Ascending aorta (tissue), 2 donors: ENCODE data around the gene CHST14. TPM values are rescaled to one million over a fixed set of nuclear protein-coding genes. Genes with fewer than 3 reads are reported as not detected.

Experiments used
- DNase-seq, 2 donors: peaks; one replicate each; pipeline ENCODE4 v3.0.0-alpha.2; 2019; ENCODE audit warnings: low spot score in 2 of 2
- H3K27ac ChIP-seq, 2 donors: fragments of 200-600 bp; sonication (generic); one replicate each; pipeline ENCODE4 v1.5.1; 2016 to 2017; ENCODE audit warnings: mild to moderate bottlenecking in 1 of 2
- H3K27me3 ChIP-seq: fragments of 200-600 bp; sonication (generic); one replicate; pipeline ENCODE4 v1.5.1; 2017
- H3K36me3 ChIP-seq, 2 donors: fragments of 200-600 bp; sonication (generic); one replicate each; pipeline ENCODE4 v1.5.1; 2016
- H3K4me1 ChIP-seq, 2 donors: fragments of 200-600 bp; sonication (generic); one replicate each; pipeline ENCODE4 v1.5.1; 2016 to 2017; ENCODE audit warnings: mild to moderate bottlenecking in 1 of 2
- H3K4me3 ChIP-seq, 2 donors: fragments of 200-600 bp; sonication (generic); one replicate each; pipeline ENCODE4 v1.5.1; 2016 to 2017; ENCODE audit warnings: mild to moderate bottlenecking in 1 of 2
- H3K9me3 ChIP-seq, 2 donors: fragments of 200-600 bp; sonication (generic); one replicate each; pipeline ENCODE4 v1.5.1; 2016
- CTCF ChIP-seq, 3 experiments: fragments of 200-600 bp in 2 of 3; fragments of 450-650 bp in 1 of 3; sonication (generic) in 2 of 3; IDR thresholded peaks; one replicate each; pipeline ENCODE4 v1.5.1; 2016 to 2019; ENCODE audit warnings: antibody characterized with exemption in 3 of 3, mild to moderate bottlenecking in 1 of 3, moderate library complexity in 1 of 3
- intact Hi-C: fragments of 100-400 bp; cut with DNase I; formaldehyde crosslinking; loops from one replicate; pipeline ENCODE4 v1.15.1; 2023
- total RNA-seq: library from RNA; depleted of rRNA; stranded (reverse); fragments of >200 nt; gene quantifications from one replicate; pipeline ENCODE4 v1.1.0, GENCODE V29; 2016

Gene CHST14
- total RNA-seq, 1 donor from 2014 or later = 22.0 TPM

- Histone ChIP-seq H3K36me3 (no peaks in the 10 kb centered on the region), H3K4me3 (peak overlapping the region; percentile 95 to 97), H3K27me3 (peaks cover 13% of the 10 kb centered on the region), H3K4me1 (peaks cover 13 to 29% of the 10 kb centered on the region in 2 donors), H3K9me3 (no peaks in the 10 kb centered on the region), H3K27ac (no peak overlapping the region)
- TF ChIP-seq CTCF (IDR thresholded peaks at IDR 0.05) = peak in 1 of 3 experiments; percentile 34
- DNase-seq = peak in 1 of 2 donors; percentile 71
- intact Hi-C loops = loop anchor here (1.0 to 10.0 kb wide), 7 partner anchors 31 to 335 kb away; partner anchors contain the start of genes BMF, CCDC32, KNL1 and RAD51
Observed at GRCh38 chr15:40439960-40440742, 30.6 kb upstream of the CHST14 start.

- peak within 1 kb of the TSS; percentile 31 to 75 for H3K27ac ChIP-seq
- peak in 1 of 3 experiments; percentile 28 for TF ChIP-seq CTCF (IDR thresholded peaks at IDR 0.05)
- H3K4me3 ChIP-seq = peak within 1 kb of the TSS; percentile 95 to 97
- no peaks in the 10 kb centered on the region for H3K36me3 ChIP-seq
- intact Hi-C loops = loop anchor here (1.0 to 10.0 kb wide), 7 partner anchors 30 to 336 kb away; partner anchors contain the start of genes BMF, CCDC32, KNL1 and RAD51
- DNase-seq = peak; percentile 85 to 97
- peaks cover 11% of the 10 kb centered on the region for H3K27me3 ChIP-seq
- peaks cover 12 to 33% of the 10 kb centered on the region in 2 donors for H3K4me1 ChIP-seq
- H3K9me3 ChIP-seq = no peaks in the 10 kb centered on the region
Observed at GRCh38 chr15:40440743-40441564, 29.8 kb upstream of the CHST14 start, which contains the start of gene BAHD1. Gene BAHD1, plus strand, starts transcription at chr15:40440953. Its CDS starts 17,512 bp downstream, at chr15:40458465.

GRCh38 chr15:40441565-40442531, 28.9 kb upstream of the CHST14 start:
- peaks cover 3 to 24% of the 10 kb centered on the region in 2 donors for H3K4me1 ChIP-seq
- TF ChIP-seq CTCF (IDR thresholded peaks at IDR 0.05) = peak in 1 of 3 experiments; percentile 38
- DNase-seq = no peak
- H3K27me3 ChIP-seq = peaks cover 4% of the 10 kb centered on the region
- H3K9me3 ChIP-seq = no peaks in the 10 kb centered on the region
- H3K36me3 ChIP-seq = no peaks in the 10 kb centered on the region
- H3K27ac ChIP-seq = peak overlapping the region in 1 of 2 donors; percentile 1
- H3K4me3 ChIP-seq = peak overlapping the region; percentile 95 to 97
- intact Hi-C loops = loop anchor here (2.0 to 10.0 kb wide), 6 partner anchors 35 to 337 kb away; partner anchors contain the start of genes BMF, CCDC32, KNL1 and RAD51

- no peak for DNase-seq
- Histone ChIP-seq H3K9me3 (no peaks in the 10 kb centered on the region), H3K4me1 (peaks cover 0 to 22% of the 10 kb centered on the region in 2 donors), H3K27ac (no peak overlapping the region), H3K4me3 (no peak overlapping the region), H3K36me3 (no peaks in the 10 kb centered on the region), H3K27me3 (no peaks in the 10 kb centered on the region)
- intact Hi-C loops = loop anchor here (5.0 to 10.0 kb wide), 2 partner anchors 64 to 338 kb away; partner anchors contain the start of gene BMF
- no peak for TF ChIP-seq CTCF (IDR thresholded peaks at IDR 0.05)
Observed at GRCh38 chr15:40443255-40443654, 27.5 kb upstream of the CHST14 start.
